ENCODE measurements around the gene SLC6A5.

DNA sequence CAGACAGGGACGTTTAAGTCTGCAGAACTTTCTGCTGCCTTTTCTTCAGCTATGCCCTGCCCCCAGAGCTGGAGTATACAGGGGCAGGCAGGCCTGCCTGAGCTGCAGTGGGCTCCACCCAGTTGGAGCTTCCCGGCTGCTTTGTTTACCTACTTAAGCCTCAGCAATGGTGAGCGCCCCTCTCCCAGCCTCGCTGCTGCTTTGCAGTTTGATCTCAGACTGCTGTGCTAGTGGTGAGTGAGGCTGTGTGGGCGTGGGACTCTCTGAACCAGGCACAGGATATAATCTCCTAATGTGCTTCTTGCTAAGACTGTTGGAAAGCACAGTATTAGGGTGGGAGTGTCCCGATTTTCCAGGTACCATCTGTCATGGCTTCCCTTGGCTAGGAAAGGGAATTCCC, 108.5 kb downstream of the SLC6A5 start:
- TF ChIP-seq CTCF (IDR thresholded peaks at IDR 0.05; ENCODE audit: low read depth, low read length): no peak
- no peak for TF ChIP-seq POLR2A (IDR thresholded peaks at IDR 0.05; ENCODE audit: extremely low read depth, insufficient read length)

All from NB4 (cell line).